ENCODE measurements around the gene SLC41A1.

- TF ChIP-seq CTCF (IDR thresholded peaks at IDR 0.05; ENCODE audit: low read length) (no peak), EZH2 (optimal IDR thresholded peaks at IDR 0.05; ENCODE audit: low read depth, low read length) (no peak)
Observed at GRCh38 chr1:205852969-205853368, 40.0 kb upstream of the SLC41A1 start.
